Hepatocyte (in vitro differentiated cells): ENCODE measurements around the gene PRKCZ.

Experiments
- EZH2 ChIP-seq: fragments of 200-600 bp; sonication (generic); IDR thresholded peaks from 2 replicates; pipeline ENCODE4 v1.6.1; 2016; ENCODE audit warnings: antibody characterized with exemption, mild to moderate bottlenecking, borderline replicate concordance
- TF ChIP-seq, protein P1 (sequence below): fragments of 200-600 bp; sonication (generic); IDR thresholded peaks from 2 replicates; pipeline ENCODE4 v1.5.1; 2016; ENCODE audit warnings: antibody characterized with exemption, mild to moderate bottlenecking; ENCODE audit not compliant: poor library complexity

DNA sequence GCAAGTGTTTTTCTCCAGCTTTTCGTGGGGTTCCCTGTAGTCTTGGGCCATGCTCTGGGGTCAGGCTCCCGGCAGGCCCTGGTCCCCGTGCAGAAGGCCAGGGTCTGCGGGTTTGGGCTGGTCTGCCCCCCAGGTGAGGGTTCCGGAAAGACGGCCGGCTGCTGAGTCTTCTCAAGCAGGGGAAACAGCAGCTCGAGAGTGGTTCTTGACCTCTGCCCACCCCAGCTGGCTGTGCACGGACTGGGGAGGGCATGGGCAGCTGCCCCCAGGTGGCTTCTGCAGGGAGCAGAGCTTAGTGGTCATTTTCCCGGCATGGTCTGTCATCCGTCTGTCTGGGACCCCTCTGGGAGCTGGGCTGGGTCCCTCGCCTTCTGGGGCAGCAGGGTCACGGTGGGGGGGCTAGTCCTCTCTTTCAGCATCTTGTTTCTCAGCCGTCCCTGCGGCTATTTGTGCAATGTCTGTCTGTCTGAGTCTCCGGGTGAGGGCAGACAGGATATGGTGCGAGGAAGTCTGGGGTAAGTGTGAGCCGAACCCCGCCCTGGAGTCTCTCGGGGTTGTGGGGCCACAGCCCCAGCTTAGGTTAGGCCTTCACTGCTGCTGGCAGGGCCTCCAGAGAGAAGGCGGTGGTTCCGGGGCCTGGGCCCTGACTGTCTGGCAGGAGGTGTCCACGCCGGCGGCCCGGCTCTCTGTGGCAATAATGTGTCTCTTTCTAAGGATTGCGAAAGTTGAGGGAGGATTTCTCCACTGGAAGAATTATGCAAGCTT, 184.0 kb downstream of the PRKCZ start:
- TF ChIP-seq, protein P1, sequence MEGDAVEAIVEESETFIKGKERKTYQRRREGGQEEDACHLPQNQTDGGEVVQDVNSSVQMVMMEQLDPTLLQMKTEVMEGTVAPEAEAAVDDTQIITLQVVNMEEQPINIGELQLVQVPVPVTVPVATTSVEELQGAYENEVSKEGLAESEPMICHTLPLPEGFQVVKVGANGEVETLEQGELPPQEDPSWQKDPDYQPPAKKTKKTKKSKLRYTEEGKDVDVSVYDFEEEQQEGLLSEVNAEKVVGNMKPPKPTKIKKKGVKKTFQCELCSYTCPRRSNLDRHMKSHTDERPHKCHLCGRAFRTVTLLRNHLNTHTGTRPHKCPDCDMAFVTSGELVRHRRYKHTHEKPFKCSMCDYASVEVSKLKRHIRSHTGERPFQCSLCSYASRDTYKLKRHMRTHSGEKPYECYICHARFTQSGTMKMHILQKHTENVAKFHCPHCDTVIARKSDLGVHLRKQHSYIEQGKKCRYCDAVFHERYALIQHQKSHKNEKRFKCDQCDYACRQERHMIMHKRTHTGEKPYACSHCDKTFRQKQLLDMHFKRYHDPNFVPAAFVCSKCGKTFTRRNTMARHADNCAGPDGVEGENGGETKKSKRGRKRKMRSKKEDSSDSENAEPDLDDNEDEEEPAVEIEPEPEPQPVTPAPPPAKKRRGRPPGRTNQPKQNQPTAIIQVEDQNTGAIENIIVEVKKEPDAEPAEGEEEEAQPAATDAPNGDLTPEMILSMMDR = no peak
- TF ChIP-seq EZH2 = no peak
